CD4-positive, CD25-positive, alpha-beta regulatory T cell (primary cell): ENCODE results near the gene CIPC. TPM values are rescaled to one million over a fixed set of nuclear protein-coding genes. Genes with fewer than 3 reads are reported as not detected.

Experiments
- ATAC-seq, 2 donors: fragments of 150-1000 bp; cut with Tn5 transposase; one replicate each; pipeline ENCODE4 v1.10.0; 2021; ENCODE audit warnings: low read depth in 2 of 2, moderate number of reproducible peaks in 2 of 2, moderate library complexity in 1 of 2
- DNase-seq, 3 donors: peaks; one replicate each; pipeline versions ENCODE4 v3.0.0 to v3.0.0-alpha.2; 2012 to 2022; ENCODE audit warnings: mixed read lengths in 1 of 3
- H3K27ac ChIP-seq: one replicate; pipeline ENCODE4 v1.7.0; 2013; ENCODE audit warnings: mild to moderate bottlenecking, low read length; ENCODE audit not compliant: insufficient read depth, poor library complexity, severe bottlenecking
- H3K27me3 ChIP-seq: one replicate; pipeline ENCODE4 v1.7.0; 2013; ENCODE audit warnings: low read length; ENCODE audit not compliant: control insufficient read depth, insufficient read depth
- H3K36me3 ChIP-seq: one replicate; pipeline ENCODE4 v1.7.0; 2013; ENCODE audit warnings: mild to moderate bottlenecking, low read length, moderate library complexity; ENCODE audit not compliant: control insufficient read depth, insufficient read depth
- H3K4me1 ChIP-seq: 2 replicates; pipeline ENCODE4 v1.7.0; 2013; ENCODE audit warnings: mild to moderate bottlenecking, low read length; ENCODE audit not compliant: insufficient read depth, control insufficient read depth, poor library complexity, severe bottlenecking
- H3K4me3 ChIP-seq: one replicate; pipeline ENCODE4 v1.7.0; 2013; ENCODE audit warnings: low read depth, mild to moderate bottlenecking, low read length, moderate library complexity
- H3K9me3 ChIP-seq, 2 experiments: 1 replicate in 1 of 2; 2 replicates in 1 of 2; pipeline ENCODE4 v1.7.0; 2013; ENCODE audit warnings: low read length in 2 of 2, mild to moderate bottlenecking in 1 of 2, moderate library complexity in 1 of 2; ENCODE audit not compliant: control insufficient read depth in 2 of 2
- H3K27ac Mint-ChIP-seq, 3 donors: one replicate each; pipeline ENCODE4 v1.8.0; 2020 to 2022; ENCODE audit warnings: mild to moderate bottlenecking in 3 of 3, mixed read lengths in 3 of 3, moderate library complexity in 2 of 3
- H3K27me3 Mint-ChIP-seq: one replicate; pipeline ENCODE4 v1.8.0; 2022; ENCODE audit warnings: mild to moderate bottlenecking, mixed read lengths
- H3K36me3 Mint-ChIP-seq: one replicate; pipeline ENCODE4 v1.8.0; 2020; ENCODE audit warnings: mixed read lengths
- H3K4me1 Mint-ChIP-seq, 4 donors: one replicate each; pipeline ENCODE4 v1.8.0; 2020 to 2022; ENCODE audit warnings: mixed read lengths in 4 of 4, mild to moderate bottlenecking in 1 of 4
- H3K4me3 Mint-ChIP-seq, 4 donors: one replicate each; pipeline ENCODE4 v1.8.0; 2020 to 2022; ENCODE audit warnings: mild to moderate bottlenecking in 4 of 4, mixed read lengths in 4 of 4, moderate library complexity in 3 of 4
- H3K9me3 Mint-ChIP-seq, 7 donors: one replicate each; pipeline ENCODE4 v1.8.0; 2020 to 2022; ENCODE audit warnings: mixed read lengths in 7 of 7, mild to moderate bottlenecking in 3 of 7, moderate library complexity in 2 of 7
- polyA plus RNA-seq, 4 donors: library from polyadenylated mRNA; unstranded; fragments of 300-500 nt; fragmentation: Illumina TruSeq; gene quantifications; one replicate each; pipeline ENCODE4 v1.2.3, GENCODE V29; 2021
- total RNA-seq: library from RNA; stranded (reverse); gene quantifications from one replicate; pipeline ENCODE4 v1.2.3, GENCODE V29; 2022

CIPC gene
- total and polyA plus RNA-seq, 5 donors from 2014 or later = 11.4 to 14.2 (median 12.4) TPM

DNA sequence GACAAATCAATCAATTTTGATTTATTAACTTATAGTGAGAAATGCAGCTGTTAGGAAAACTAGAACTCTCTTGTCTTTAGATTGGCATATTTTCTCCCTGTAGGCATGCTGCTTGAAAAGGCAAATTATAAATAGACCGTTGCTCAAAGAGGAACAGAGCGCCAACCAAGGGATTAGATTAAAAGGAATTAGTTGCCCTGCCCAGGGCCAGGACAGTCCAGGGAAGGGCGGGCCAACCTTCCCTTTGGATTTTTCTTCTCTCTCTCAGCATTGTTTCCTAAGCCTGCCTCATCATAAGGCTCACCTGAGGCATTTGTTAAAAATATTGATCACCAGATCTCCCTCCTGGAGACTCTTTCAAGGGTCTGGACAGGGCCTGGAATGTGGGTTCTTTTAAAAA is 8.6 kb downstream of the CIPC start:
- Mint-ChIP-seq H3K27me3 (no peaks in the 10 kb centered on the region), H3K4me3 (peak overlapping the region in 1 of 4 donors; percentile 9), H3K27ac (no peak overlapping the region), H3K36me3 (peaks cover 25% of the 10 kb centered on the region), H3K4me1 (peaks cover 5 to 30% (median 9%) of the 10 kb centered on the region in 4 donors), H3K9me3 (no peaks in the 10 kb centered on the region)
- Histone ChIP-seq H3K27ac (no peak overlapping the region), H3K9me3 (no peaks in the 10 kb centered on the region), H3K4me1 (no peaks in the 10 kb centered on the region), H3K36me3 (peaks cover 37% of the 10 kb centered on the region), H3K27me3 (no peaks in the 10 kb centered on the region), H3K4me3 (no peak overlapping the region)
- no peak for DNase-seq
- ATAC-seq = no peak

DNA sequence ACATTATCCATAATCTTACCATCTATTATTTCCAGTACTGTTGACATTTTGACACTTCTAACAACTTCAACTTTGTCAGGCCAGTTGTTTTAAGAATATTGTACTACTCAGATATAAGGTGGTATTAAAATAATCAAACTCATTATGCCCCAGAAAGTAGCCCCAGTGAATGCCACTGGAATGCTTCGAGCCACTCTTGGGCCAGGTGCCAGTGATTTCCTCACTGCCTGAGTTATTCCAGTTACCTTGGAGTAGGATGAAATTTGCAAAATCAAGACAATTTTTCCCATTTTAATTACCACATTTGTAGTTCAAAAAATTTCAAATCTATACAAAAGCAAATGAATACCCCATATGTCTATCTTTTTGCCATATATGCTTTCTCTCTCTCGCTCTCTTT is 9.2 kb downstream of the CIPC start:
- Histone ChIP-seq H3K27ac (no peak overlapping the region), H3K4me1 (no peaks in the 10 kb centered on the region), H3K36me3 (peaks cover 41% of the 10 kb centered on the region), H3K4me3 (no peak overlapping the region), H3K27me3 (no peaks in the 10 kb centered on the region), H3K9me3 (no peaks in the 10 kb centered on the region)
- no peak overlapping the region for H3K27ac Mint-ChIP-seq
- peaks cover 28% of the 10 kb centered on the region for H3K36me3 Mint-ChIP-seq
- peaks cover 5 to 29% (median 8%) of the 10 kb centered on the region in 4 donors for H3K4me1 Mint-ChIP-seq
- no peaks in the 10 kb centered on the region for H3K27me3 Mint-ChIP-seq
- DNase-seq = no peak
- no peak for ATAC-seq
- H3K4me3 Mint-ChIP-seq = no peak overlapping the region
- H3K9me3 Mint-ChIP-seq = no peaks in the 10 kb centered on the region

DNA sequence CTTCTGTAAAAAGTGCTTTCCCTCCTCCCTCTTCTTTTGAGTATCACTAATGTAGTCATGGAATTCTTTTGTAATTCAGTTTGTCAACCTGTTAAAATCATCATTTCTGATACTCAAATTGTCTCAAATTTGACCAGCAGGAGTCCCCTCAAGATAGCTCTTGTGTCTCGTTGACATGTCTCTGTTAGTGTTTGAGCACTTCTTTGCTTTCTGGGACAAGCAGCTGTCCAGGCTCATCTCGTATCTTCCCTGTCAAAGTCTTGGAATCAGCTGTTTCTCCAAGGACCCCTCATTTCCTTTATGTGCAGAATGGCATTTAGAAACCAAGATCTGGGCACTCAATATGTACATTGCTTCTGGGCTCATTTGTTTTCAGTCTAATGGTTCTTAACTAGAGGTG is 10.7 kb downstream of the CIPC start:
- H3K4me1 Mint-ChIP-seq = peaks cover 5 to 22% (median 6%) of the 10 kb centered on the region in 4 donors
- no peak for ATAC-seq
- Histone ChIP-seq H3K9me3 (no peaks in the 10 kb centered on the region), H3K4me1 (no peaks in the 10 kb centered on the region), H3K27me3 (no peaks in the 10 kb centered on the region), H3K4me3 (no peak overlapping the region), H3K36me3 (peaks cover 51% of the 10 kb centered on the region), H3K27ac (no peak overlapping the region)
- H3K27me3 Mint-ChIP-seq = no peaks in the 10 kb centered on the region
- H3K27ac Mint-ChIP-seq = peak overlapping the region in 1 of 3 donors; percentile 46
- peaks cover 36% of the 10 kb centered on the region for H3K36me3 Mint-ChIP-seq
- H3K9me3 Mint-ChIP-seq = no peaks in the 10 kb centered on the region
- peak in 1 of 3 donors; percentile 20 for DNase-seq
- no peak overlapping the region for H3K4me3 Mint-ChIP-seq

DNA sequence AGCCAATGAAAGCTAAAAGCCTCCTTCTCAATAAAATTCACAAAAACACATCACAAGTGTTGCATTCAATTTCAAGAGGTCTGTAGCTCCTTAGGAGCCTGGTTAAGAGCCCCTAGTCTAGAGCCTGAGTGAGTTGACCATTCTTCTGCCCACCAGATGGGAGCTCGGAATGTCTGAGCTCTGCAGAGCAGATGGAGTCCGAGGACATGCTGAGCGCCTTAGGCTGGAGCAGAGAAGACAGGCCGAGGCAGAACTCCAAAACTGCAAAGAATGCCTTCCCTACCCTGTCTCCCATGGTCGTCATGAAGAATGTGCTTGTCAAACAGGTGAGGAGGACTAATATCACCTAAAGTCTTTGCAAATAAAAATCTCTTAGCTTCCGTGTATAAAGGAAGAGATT is 11.6 kb downstream of the CIPC start:
- Histone ChIP-seq H3K4me1 (no peaks in the 10 kb centered on the region), H3K27ac (no peak overlapping the region), H3K9me3 (no peaks in the 10 kb centered on the region), H3K4me3 (no peak overlapping the region), H3K27me3 (no peaks in the 10 kb centered on the region), H3K36me3 (peaks cover 60% of the 10 kb centered on the region)
- DNase-seq (no peak), ATAC-seq (no peak)
- Mint-ChIP-seq H3K36me3 (peaks cover 38% of the 10 kb centered on the region), H3K4me3 (no peak overlapping the region), H3K27ac (no peak overlapping the region), H3K27me3 (no peaks in the 10 kb centered on the region), H3K9me3 (no peaks in the 10 kb centered on the region), H3K4me1 (peaks cover 0 to 19% (median 6%) of the 10 kb centered on the region in 4 donors)

DNA sequence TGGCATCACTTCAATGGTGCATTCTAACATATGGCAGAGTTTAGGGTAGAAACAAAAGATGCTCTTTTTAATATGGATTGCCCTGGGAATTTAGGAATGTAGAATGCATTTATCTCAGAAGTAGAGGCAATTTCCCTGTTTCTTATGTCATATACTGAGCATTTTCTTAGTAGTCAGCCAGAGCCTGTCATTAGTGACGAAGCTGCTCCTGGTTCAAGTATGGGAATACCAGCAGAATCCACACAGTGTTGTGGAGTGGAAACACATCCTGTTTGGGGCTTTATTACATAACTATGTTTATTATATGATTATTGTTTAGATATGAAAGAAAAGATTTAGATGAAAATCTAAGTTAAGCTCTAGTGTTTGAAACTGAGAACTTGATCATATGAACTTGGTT is 12.2 kb downstream of the CIPC start:
- Histone ChIP-seq H3K27ac (no peak overlapping the region), H3K9me3 (no peaks in the 10 kb centered on the region), H3K36me3 (peaks cover 63% of the 10 kb centered on the region), H3K4me1 (no peaks in the 10 kb centered on the region), H3K27me3 (no peaks in the 10 kb centered on the region), H3K4me3 (no peak overlapping the region)
- Mint-ChIP-seq H3K4me3 (no peak overlapping the region), H3K27me3 (no peaks in the 10 kb centered on the region), H3K36me3 (peaks cover 42% of the 10 kb centered on the region), H3K9me3 (no peaks in the 10 kb centered on the region), H3K4me1 (peaks cover 0 to 18% (median 6%) of the 10 kb centered on the region in 4 donors), H3K27ac (peak overlapping the region in 1 of 3 donors; percentile 66)
- DNase-seq (no peak), ATAC-seq (no peak)

DNA sequence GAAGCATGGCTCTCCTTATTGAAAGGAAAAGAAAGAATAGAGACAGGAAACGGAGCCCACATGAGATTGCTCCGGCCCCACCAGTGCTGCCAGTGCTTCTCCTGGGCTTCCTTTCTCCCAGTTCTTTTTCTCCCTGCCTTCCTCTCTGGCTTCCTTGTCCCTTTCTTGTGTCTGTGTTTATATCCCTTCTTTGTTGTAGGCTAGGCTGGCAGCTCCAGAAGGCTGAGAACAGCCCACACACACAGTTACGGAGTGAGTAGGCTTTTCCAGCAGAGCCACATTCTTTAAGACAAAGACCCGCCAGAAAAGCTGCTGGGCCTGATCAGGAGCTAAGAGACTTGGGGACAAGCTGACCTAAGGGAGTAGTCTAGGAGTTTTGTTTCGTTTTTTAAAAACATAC is 13.0 kb downstream of the CIPC start:
- no peak overlapping the region for H3K4me3 Mint-ChIP-seq
- H3K27me3 Mint-ChIP-seq = no peaks in the 10 kb centered on the region
- no peaks in the 10 kb centered on the region for H3K27me3 ChIP-seq
- H3K4me1 Mint-ChIP-seq = peaks cover 0 to 18% (median 6%) of the 10 kb centered on the region in 4 donors
- no peak for DNase-seq
- no peak overlapping the region for H3K4me3 ChIP-seq
- ATAC-seq = no peak
- no peak overlapping the region for H3K27ac Mint-ChIP-seq
- no peaks in the 10 kb centered on the region for H3K4me1 ChIP-seq
- H3K36me3 ChIP-seq = peaks cover 60% of the 10 kb centered on the region
- no peak overlapping the region for H3K27ac ChIP-seq
- H3K9me3 ChIP-seq = no peaks in the 10 kb centered on the region
- no peaks in the 10 kb centered on the region for H3K9me3 Mint-ChIP-seq
- peaks cover 42% of the 10 kb centered on the region for H3K36me3 Mint-ChIP-seq

DNA sequence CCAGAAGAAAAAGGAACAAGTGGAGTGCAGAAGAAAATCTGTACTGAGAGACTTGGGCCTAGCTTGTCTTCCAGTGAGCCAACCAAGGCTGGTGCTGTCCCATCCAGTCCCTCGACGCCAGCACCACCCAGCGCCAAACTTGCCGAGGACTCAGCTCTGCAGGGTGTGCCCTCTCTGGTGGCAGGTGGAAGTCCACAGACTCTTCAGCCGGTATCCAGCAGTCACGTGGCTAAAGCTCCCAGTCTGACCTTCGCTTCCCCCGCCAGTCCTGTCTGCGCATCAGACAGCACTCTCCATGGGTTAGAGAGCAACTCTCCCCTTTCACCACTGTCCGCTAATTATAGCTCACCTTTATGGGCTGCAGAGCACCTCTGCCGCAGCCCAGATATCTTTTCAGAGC is 15.6 kb downstream of the CIPC start:
- Mint-ChIP-seq H3K9me3 (no peaks in the 10 kb centered on the region), H3K27ac (peak overlapping the region in 1 of 3 donors; percentile 82), H3K4me3 (no peak overlapping the region), H3K4me1 (peaks cover 2 to 12% (median 4%) of the 10 kb centered on the region in 4 donors), H3K27me3 (no peaks in the 10 kb centered on the region), H3K36me3 (peaks cover 40% of the 10 kb centered on the region)
- Histone ChIP-seq H3K36me3 (peaks cover 53% of the 10 kb centered on the region), H3K27ac (no peak overlapping the region), H3K27me3 (no peaks in the 10 kb centered on the region), H3K4me1 (no peaks in the 10 kb centered on the region), H3K9me3 (no peaks in the 10 kb centered on the region), H3K4me3 (no peak overlapping the region)
- no peak for ATAC-seq
- no peak for DNase-seq

DNA sequence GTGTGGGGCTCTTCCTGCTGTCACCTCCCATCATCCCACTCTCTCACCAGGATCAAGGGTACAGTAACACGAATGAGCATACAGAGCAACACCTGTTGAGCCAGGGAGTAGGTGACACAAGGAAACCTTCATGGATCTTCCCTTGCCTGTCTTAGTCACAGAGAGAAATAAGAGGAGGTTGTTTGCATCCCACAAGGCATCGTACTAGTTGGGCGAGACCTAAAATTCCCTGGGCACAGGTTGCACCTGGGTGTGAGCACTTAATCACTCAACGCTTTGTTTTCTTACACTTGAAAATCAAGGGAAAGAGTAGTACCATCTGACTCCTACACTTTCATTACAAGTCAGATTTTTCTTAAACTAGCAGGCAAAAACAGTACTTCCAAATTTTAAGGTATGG is 16.6 kb downstream of the CIPC start:
- Histone ChIP-seq H3K9me3 (no peaks in the 10 kb centered on the region), H3K27me3 (no peaks in the 10 kb centered on the region), H3K36me3 (peaks cover 48% of the 10 kb centered on the region), H3K27ac (no peak overlapping the region), H3K4me1 (peaks cover 3% of the 10 kb centered on the region), H3K4me3 (no peak overlapping the region)
- Mint-ChIP-seq H3K36me3 (peaks cover 40% of the 10 kb centered on the region), H3K4me3 (no peak overlapping the region), H3K9me3 (no peaks in the 10 kb centered on the region), H3K27ac (peak overlapping the region in 1 of 3 donors; percentile 44), H3K4me1 (peaks cover 0 to 8% (median 3%) of the 10 kb centered on the region in 4 donors), H3K27me3 (no peaks in the 10 kb centered on the region)
- DNase-seq (no peak), ATAC-seq (no peak)
